ENCODE measurements around the gene ENO1. TPM values are rescaled to one million over a fixed set of nuclear protein-coding genes. Genes with fewer than 3 reads are reported as not detected.

Gene ENO1
- total RNA-seq, 1 experiment from 2014 or later, result 2,334 TPM

DNA sequence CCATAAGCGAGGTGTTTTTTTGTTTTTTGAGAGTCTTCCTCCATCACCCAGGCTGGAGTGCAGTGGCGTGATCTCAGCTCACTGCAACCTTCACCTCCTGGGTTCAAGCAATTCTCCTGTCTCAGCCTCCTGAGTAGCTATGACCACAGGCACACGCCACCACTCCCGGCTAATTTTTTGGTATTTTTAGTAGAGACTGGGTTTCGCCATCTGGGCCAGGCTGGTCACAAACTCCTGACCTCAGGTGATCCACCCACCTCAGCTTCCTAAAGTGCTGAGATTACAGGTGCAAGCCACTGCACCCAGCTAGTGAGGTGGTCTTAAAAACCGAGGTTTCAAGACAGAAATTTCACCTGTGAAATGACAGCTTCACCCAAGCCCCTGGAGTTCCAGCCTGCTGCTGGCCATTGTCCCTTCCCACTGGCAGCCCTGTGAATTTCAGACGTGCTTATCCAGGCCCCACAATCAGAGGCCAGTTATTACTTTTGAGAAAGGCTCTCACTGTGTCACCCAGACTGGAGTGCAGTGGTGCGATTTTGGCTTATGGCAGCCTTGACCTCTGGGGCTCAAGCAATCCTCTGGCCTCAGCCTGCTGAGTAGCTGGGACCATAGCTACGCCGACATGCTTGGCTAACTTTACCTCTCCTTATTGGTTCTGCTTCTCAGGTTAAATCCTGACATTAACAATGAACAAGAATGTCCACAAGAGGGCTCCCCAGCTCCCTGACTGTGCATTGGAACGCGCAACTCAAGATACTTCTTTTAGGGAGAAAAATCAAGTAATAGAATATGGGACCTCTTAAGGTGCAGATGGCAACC, 19.4 kb downstream of the ENO1 start (continued):
- TF ChIP-seq ZBTB33 (IDR thresholded peaks at IDR 0.05; ENCODE audit: extremely low read depth, insufficient replicate concordance, low read length), result no peak

- Histone ChIP-seq H3K4me3 (replicated peaks in 1 of 2; ENCODE audit: low read depth in 1 of 2, low read length in 2 of 2) (no peak overlapping the region), H3K79me2 (ENCODE audit: insufficient read depth, low read length) (peaks cover 31% of the 10 kb centered on the region; the same call in 1 of the 2 replicates), H3K9me3 (ENCODE audit: control insufficient read depth in 1 of 2, insufficient read depth in 1 of 2, low read depth in 1 of 2, low read length in 2 of 2) (no peaks in the 10 kb centered on the region), H3K4me2 (ENCODE audit: low read length) (no peak overlapping the region), H3K36me3 (ENCODE audit: control insufficient read depth in 1 of 2, insufficient read depth in 2 of 2, low read length in 2 of 2) (peaks cover 35 to 42% of the 10 kb centered on the region in 2 experiments), H3K9ac (ENCODE audit: low read length) (no peak overlapping the region), H2AFZ (ENCODE audit: low read depth, low read length, poor library complexity, severe bottlenecking) (no peak overlapping the region), H3K27ac (ENCODE audit: low read depth, low read length) (peak overlapping the region; percentile 2; the same call in 1 of the 2 replicates), H4K20me1 (ENCODE audit: insufficient read depth) (peaks cover 35% of the 10 kb centered on the region), H3K4me1 (ENCODE audit: control insufficient read depth in 1 of 2, insufficient read depth in 2 of 2, low read length in 2 of 2) (peaks cover 2 to 29% of the 10 kb centered on the region in 2 experiments; a peak in 2 of 4 replicates), H3K9me2 (ENCODE audit: insufficient read depth) (no peaks in the 10 kb centered on the region), H3K27me3 (ENCODE audit: insufficient read depth, low read length) (no peaks in the 10 kb centered on the region)
- ChIA-PET CTCF (interaction anchor here (1.4 to 10.3 kb wide), 2 partner anchors 8 to 12 kb away, joined by 3 to 103 read pairs; no protein-coding TSS in a partner anchor), POLR2A (interaction anchor here (1.7 kb wide), 1 partner anchor 16 kb away, joined by 5 read pairs; no protein-coding TSS in a partner anchor), RAD21 (ENCODE audit: low non-redundant PET in 1 of 2, low total read pairs in 2 of 2, uncharacterized antibody in 2 of 2, unreplicated experiment in 2 of 2) (interaction anchor here in 1 of 2 experiments (2.0 kb wide), 1 partner anchor 147 kb away, joined by 5 read pairs; no protein-coding TSS in a partner anchor)
- intact Hi-C loops (cut with micrococcal nuclease), result no loop called here
- DNase-seq (ENCODE audit: low read depth, low spot score) (no peak), ATAC-seq (peak; percentile 46)
- no TSS peak for BruUV-seq (replicated peaks)
- TF ChIP-seq ZBTB33 (IDR thresholded peaks at IDR 0.05; ENCODE audit: extremely low read depth, insufficient replicate concordance, low read length) (no peak), SIN3A (IDR thresholded peaks at IDR 0.05; ENCODE audit: low read depth) (no peak), ZFX (IDR thresholded peaks at IDR 0.05) (no peak), EZH2phosphoT487 (IDR thresholded peaks at IDR 0.05; ENCODE audit: borderline replicate concordance) (no peak), TCF7L2 (IDR thresholded peaks at IDR 0.05; ENCODE audit: borderline replicate concordance, extremely low read depth, insufficient read depth, insufficient read length) (no peak), RAD21 (IDR thresholded peaks at IDR 0.05; ENCODE audit: low read depth) (no peak), JUND (IDR thresholded peaks at IDR 0.05) (peak; percentile 30; the same call in 1 of the 2 replicates), ZNF274 (IDR thresholded peaks at IDR 0.05; ENCODE audit: low read depth, low read length) (no peak), SP1 (IDR thresholded peaks at IDR 0.05; ENCODE audit: low read depth) (0 out of 2 replicates have a peak, but pooled peaks have one; percentile 25), EZH2 (IDR thresholded peaks at IDR 0.05) (no peak), YY1 (IDR thresholded peaks at IDR 0.05; ENCODE audit: extremely low read depth, insufficient replicate concordance, low read depth, low read length) (no peak), EGR1 (IDR thresholded peaks at IDR 0.05; ENCODE audit: low read depth) (no peak), FOSL1 (IDR thresholded peaks at IDR 0.05; ENCODE audit: low read depth) (no peak; the same call in 1 of the 2 replicates)
- TF ChIP-seq, protein P1, sequence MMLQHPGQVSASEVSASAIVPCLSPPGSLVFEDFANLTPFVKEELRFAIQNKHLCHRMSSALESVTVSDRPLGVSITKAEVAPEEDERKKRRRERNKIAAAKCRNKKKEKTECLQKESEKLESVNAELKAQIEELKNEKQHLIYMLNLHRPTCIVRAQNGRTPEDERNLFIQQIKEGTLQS (IDR thresholded peaks at IDR 0.05), result no peak
- TF ChIP-seq, protein P2, sequence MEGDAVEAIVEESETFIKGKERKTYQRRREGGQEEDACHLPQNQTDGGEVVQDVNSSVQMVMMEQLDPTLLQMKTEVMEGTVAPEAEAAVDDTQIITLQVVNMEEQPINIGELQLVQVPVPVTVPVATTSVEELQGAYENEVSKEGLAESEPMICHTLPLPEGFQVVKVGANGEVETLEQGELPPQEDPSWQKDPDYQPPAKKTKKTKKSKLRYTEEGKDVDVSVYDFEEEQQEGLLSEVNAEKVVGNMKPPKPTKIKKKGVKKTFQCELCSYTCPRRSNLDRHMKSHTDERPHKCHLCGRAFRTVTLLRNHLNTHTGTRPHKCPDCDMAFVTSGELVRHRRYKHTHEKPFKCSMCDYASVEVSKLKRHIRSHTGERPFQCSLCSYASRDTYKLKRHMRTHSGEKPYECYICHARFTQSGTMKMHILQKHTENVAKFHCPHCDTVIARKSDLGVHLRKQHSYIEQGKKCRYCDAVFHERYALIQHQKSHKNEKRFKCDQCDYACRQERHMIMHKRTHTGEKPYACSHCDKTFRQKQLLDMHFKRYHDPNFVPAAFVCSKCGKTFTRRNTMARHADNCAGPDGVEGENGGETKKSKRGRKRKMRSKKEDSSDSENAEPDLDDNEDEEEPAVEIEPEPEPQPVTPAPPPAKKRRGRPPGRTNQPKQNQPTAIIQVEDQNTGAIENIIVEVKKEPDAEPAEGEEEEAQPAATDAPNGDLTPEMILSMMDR (IDR thresholded peaks at IDR 0.05 in 2 of 3, conservative IDR thresholded peaks at IDR 0.05 in 1 of 3; ENCODE audit: borderline replicate concordance in 1 of 3, insufficient read depth in 1 of 3, low read depth in 2 of 3, low read length in 2 of 3), result no peak
- TF ChIP-seq, protein P3, sequence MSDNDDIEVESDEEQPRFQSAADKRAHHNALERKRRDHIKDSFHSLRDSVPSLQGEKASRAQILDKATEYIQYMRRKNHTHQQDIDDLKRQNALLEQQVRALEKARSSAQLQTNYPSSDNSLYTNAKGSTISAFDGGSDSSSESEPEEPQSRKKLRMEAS (IDR thresholded peaks at IDR 0.05), result peak; percentile 43; the same call in 1 of the 2 replicates
Observed at GRCh38 chr1:8858112-8858668, 20.3 kb downstream of the ENO1 start.

Data from HCT116 (cell line).